H9 (cell line): ENCODE measurements around the gene PLEKHM3. TPM values are rescaled to one million over a fixed set of nuclear protein-coding genes. Genes with fewer than 3 reads are reported as not detected.

ENCODE experiments used
- DNase-seq: peaks from one replicate; pipeline ENCODE4 v3.0.0-alpha.2; 2017
- H2AFZ ChIP-seq: one replicate; pipeline ENCODE4 v1.6.1; 2013; ENCODE audit warnings: mild to moderate bottlenecking, low read length, control low read depth, moderate library complexity
- H2AK5ac ChIP-seq: 2 replicates; pipeline ENCODE4 v1.6.1; 2013; ENCODE audit warnings: low read length, control low read depth, mixed read lengths; ENCODE audit not compliant: insufficient read length
- H2BK120ac ChIP-seq: one replicate; pipeline ENCODE4 v1.6.1; 2013; ENCODE audit warnings: low read depth, mild to moderate bottlenecking, low read length, control low read depth, inconsistent platforms; ENCODE audit not compliant: poor library complexity, severe bottlenecking
- H2BK12ac ChIP-seq: 2 replicates; pipeline ENCODE4 v1.6.1; 2013; ENCODE audit warnings: low read length, control low read depth, mixed read lengths, low read depth; ENCODE audit not compliant: insufficient read length
- H2BK15ac ChIP-seq: 2 replicates; pipeline ENCODE4 v1.6.1; 2013; ENCODE audit warnings: low read depth, low read length, control low read depth
- H2BK20ac ChIP-seq: one replicate; pipeline ENCODE4 v1.6.1; 2013; ENCODE audit warnings: low read depth, mild to moderate bottlenecking, low read length, control low read depth, inconsistent platforms; ENCODE audit not compliant: poor library complexity, severe bottlenecking
- H2BK5ac ChIP-seq: 2 replicates; pipeline ENCODE4 v1.6.1; 2013; ENCODE audit warnings: low read length, control low read depth, mixed read lengths; ENCODE audit not compliant: insufficient read length
- H3K14ac ChIP-seq: 2 replicates; pipeline ENCODE4 v1.6.1; 2013; ENCODE audit warnings: low read length, control low read depth; ENCODE audit not compliant: insufficient read depth
- H3K18ac ChIP-seq: 2 replicates; pipeline ENCODE4 v1.6.1; 2013; ENCODE audit warnings: low read depth, mild to moderate bottlenecking, mixed read lengths, low read length, control low read depth; ENCODE audit not compliant: insufficient read length
- H3K23ac ChIP-seq: 2 replicates; pipeline ENCODE4 v1.6.1; 2013; ENCODE audit warnings: low read length, control low read depth, mixed read lengths, low read depth; ENCODE audit not compliant: insufficient read length
- H3K23me2 ChIP-seq: 2 replicates; pipeline ENCODE4 v1.6.1; 2013; ENCODE audit warnings: low read depth, mild to moderate bottlenecking, mixed read lengths, low read length, control low read depth; ENCODE audit not compliant: insufficient read length, poor library complexity, severe bottlenecking
- H3K27ac ChIP-seq: 2 replicates; pipeline ENCODE4 v1.5.1; 2013; ENCODE audit warnings: low read length, control low read depth, mixed read lengths, low read depth; ENCODE audit not compliant: insufficient read length
- H3K27me3 ChIP-seq: 2 replicates; pipeline ENCODE4 v1.6.1; 2013; ENCODE audit warnings: low read length, control low read depth, inconsistent platforms; ENCODE audit not compliant: insufficient read depth
- H3K4ac ChIP-seq: 2 replicates; pipeline ENCODE4 v1.6.1; 2013; ENCODE audit warnings: low read depth, mild to moderate bottlenecking, control low read depth, inconsistent platforms, low read length, moderate library complexity
- H3K4me1 ChIP-seq: 2 replicates; pipeline ENCODE4 v1.6.1; 2013; ENCODE audit warnings: low read length, control low read depth, inconsistent platforms; ENCODE audit not compliant: insufficient read depth
- H3K4me2 ChIP-seq: 2 replicates; pipeline ENCODE4 v1.6.1; 2013; ENCODE audit warnings: low read length, control low read depth, mixed read lengths; ENCODE audit not compliant: insufficient read length, insufficient read depth
- H3K56ac ChIP-seq: 2 replicates; pipeline ENCODE4 v1.6.1; 2013; ENCODE audit warnings: low read depth, mild to moderate bottlenecking, mixed read lengths, low read length, control low read depth; ENCODE audit not compliant: insufficient read length
- H3K79me1 ChIP-seq: 2 replicates; pipeline ENCODE4 v1.6.1; 2013; ENCODE audit warnings: low read depth, mild to moderate bottlenecking, moderate library complexity, low read length, control low read depth, inconsistent platforms; ENCODE audit not compliant: insufficient read depth, poor library complexity, severe bottlenecking
- H3K79me2 ChIP-seq: 2 replicates; pipeline ENCODE4 v1.6.1; 2013; ENCODE audit warnings: low read length, control low read depth, inconsistent platforms; ENCODE audit not compliant: insufficient read depth
- H3K9ac ChIP-seq: 2 replicates; pipeline ENCODE4 v1.6.1; 2013; ENCODE audit warnings: low read length, control low read depth, mixed read lengths; ENCODE audit not compliant: insufficient read length; ENCODE audit errors: extremely low read depth
- H3K9me3 ChIP-seq: one replicate; pipeline ENCODE4 v1.6.1; 2013; ENCODE audit warnings: low read depth, low read length, inconsistent platforms; ENCODE audit not compliant: control insufficient read depth
- H3T11ph ChIP-seq: one replicate; pipeline ENCODE4 v1.6.1; 2013; ENCODE audit warnings: mild to moderate bottlenecking, low read length, control low read depth, inconsistent platforms
- H4K20me1 ChIP-seq: one replicate; pipeline ENCODE4 v1.6.1; 2013; ENCODE audit not compliant: control insufficient read depth, insufficient read length, insufficient read depth
- H4K5ac ChIP-seq: 2 replicates; pipeline ENCODE4 v1.6.1; 2013; ENCODE audit warnings: low read depth, mild to moderate bottlenecking, mixed read lengths, low read length, control low read depth; ENCODE audit not compliant: insufficient read length
- H4K8ac ChIP-seq: replicated peaks from 2 replicates; pipeline ENCODE4 v1.6.1; 2013; ENCODE audit warnings: low read length, control low read depth, mixed read lengths, low read depth; ENCODE audit not compliant: insufficient read length
- H4K91ac ChIP-seq: 2 replicates; pipeline ENCODE4 v1.6.1; 2013; ENCODE audit warnings: low read depth, mild to moderate bottlenecking, moderate library complexity, mixed read lengths, low read length, control low read depth; ENCODE audit not compliant: insufficient read length
- H3K27ac Mint-ChIP-seq, 3 experiments: 2 replicates in 2 of 3; 3 replicates in 1 of 3; pipeline ENCODE4 v1.8.0; 2020 to 2021; ENCODE audit warnings: mixed read lengths in 3 of 3, mild to moderate bottlenecking in 1 of 3, moderate library complexity in 1 of 3
- H3K27me3 Mint-ChIP-seq: 2 replicates; pipeline ENCODE4 v1.8.0; 2021; ENCODE audit warnings: low read depth, mild to moderate bottlenecking, moderate library complexity, mixed read lengths
- H3K36me3 Mint-ChIP-seq, 3 experiments: 2 replicates in 2 of 3; 3 replicates in 1 of 3; pipeline ENCODE4 v1.8.0; 2020 to 2021; ENCODE audit warnings: low read depth in 3 of 3, mixed read lengths in 3 of 3; ENCODE audit not compliant: insufficient read depth in 1 of 3
- H3K4me1 Mint-ChIP-seq, 2 experiments: 2 replicates each; pipeline ENCODE4 v1.8.0; 2020; ENCODE audit warnings: mixed read lengths in 2 of 2
- H3K4me3 Mint-ChIP-seq, 2 experiments: 2 replicates in 1 of 2; 3 replicates in 1 of 2; pipeline ENCODE4 v1.8.0; 2020 to 2021; ENCODE audit warnings: mild to moderate bottlenecking in 2 of 2, mixed read lengths in 2 of 2, moderate library complexity in 1 of 2
- H3K9me3 Mint-ChIP-seq, 2 experiments: 2 replicates in 1 of 2; 3 replicates in 1 of 2; pipeline ENCODE4 v1.8.0; 2020; ENCODE audit warnings: mild to moderate bottlenecking in 2 of 2, mixed read lengths in 2 of 2, moderate library complexity in 1 of 2
- WGBS: extraction: QIAGEN DNeasy Blood & Tissue Kit; methylation state at CpG from one replicate; pipeline ENCODE4 v1.1.7; 2013; ENCODE audit warnings: missing lambda C conversion rate, low lambda C conversion rate, mixed read lengths; ENCODE audit not compliant: insufficient read length; ENCODE audit errors: extremely low coverage; 5-methylcytosine and 5-hydroxymethylcytosine counted together
- total RNA-seq: library from RNA; stranded (reverse); gene quantifications from 2 replicates; pipeline ENCODE4 v1.2.1, GENCODE V29; 2021
- TF ChIP-seq, protein P1 (sequence below): fragments of 200-600 bp; sonication (generic); conservative IDR thresholded peaks from 3 replicates; pipeline ENCODE4 v1.8.0; 2021; ENCODE audit warnings: antibody characterized with exemption, mild to moderate bottlenecking

Gene PLEKHM3
- total RNA-seq, 1 experiment from 2014 or later: 7.5 TPM

GRCh38 chr2:207825978-207826377 lies 199.3 kb downstream of the PLEKHM3 start:
- Histone ChIP-seq H3K9ac (no peak overlapping the region), H3K56ac (no peak overlapping the region), H3K14ac (no peak overlapping the region), H4K91ac (no peak overlapping the region), H3K4me1 (no peaks in the 10 kb centered on the region), H2BK12ac (no peak overlapping the region), H2AFZ (no peak overlapping the region), H3K18ac (no peak overlapping the region), H2BK20ac (no peak overlapping the region), H3K79me1 (no peaks in the 10 kb centered on the region), H3K23ac (no peak overlapping the region), H2BK120ac (no peak overlapping the region), H3K4me2 (no peak overlapping the region), H4K20me1 (no peaks in the 10 kb centered on the region), H4K8ac (no peak overlapping the region), H2BK5ac (no peak overlapping the region), H2AK5ac (no peak overlapping the region), H3T11ph (no peak overlapping the region), H3K27ac (no peak overlapping the region), H2BK15ac (no peak overlapping the region), H3K9me3 (no peaks in the 10 kb centered on the region), H3K23me2 (no peaks in the 10 kb centered on the region), H3K79me2 (no peaks in the 10 kb centered on the region), H3K4ac (no peak overlapping the region), H3K27me3 (no peaks in the 10 kb centered on the region), H4K5ac (no peak overlapping the region)
- no CpG with 5 or more reads among the region's 4 CpGs for WGBS
- no peaks in the 10 kb centered on the region for H3K9me3 Mint-ChIP-seq
- H3K36me3 Mint-ChIP-seq: no peaks in the 10 kb centered on the region
- H3K4me1 Mint-ChIP-seq: peaks cover 6 to 10% of the 10 kb centered on the region in 2 experiments; a peak in 3 of 4 replicates
- TF ChIP-seq, protein P1, sequence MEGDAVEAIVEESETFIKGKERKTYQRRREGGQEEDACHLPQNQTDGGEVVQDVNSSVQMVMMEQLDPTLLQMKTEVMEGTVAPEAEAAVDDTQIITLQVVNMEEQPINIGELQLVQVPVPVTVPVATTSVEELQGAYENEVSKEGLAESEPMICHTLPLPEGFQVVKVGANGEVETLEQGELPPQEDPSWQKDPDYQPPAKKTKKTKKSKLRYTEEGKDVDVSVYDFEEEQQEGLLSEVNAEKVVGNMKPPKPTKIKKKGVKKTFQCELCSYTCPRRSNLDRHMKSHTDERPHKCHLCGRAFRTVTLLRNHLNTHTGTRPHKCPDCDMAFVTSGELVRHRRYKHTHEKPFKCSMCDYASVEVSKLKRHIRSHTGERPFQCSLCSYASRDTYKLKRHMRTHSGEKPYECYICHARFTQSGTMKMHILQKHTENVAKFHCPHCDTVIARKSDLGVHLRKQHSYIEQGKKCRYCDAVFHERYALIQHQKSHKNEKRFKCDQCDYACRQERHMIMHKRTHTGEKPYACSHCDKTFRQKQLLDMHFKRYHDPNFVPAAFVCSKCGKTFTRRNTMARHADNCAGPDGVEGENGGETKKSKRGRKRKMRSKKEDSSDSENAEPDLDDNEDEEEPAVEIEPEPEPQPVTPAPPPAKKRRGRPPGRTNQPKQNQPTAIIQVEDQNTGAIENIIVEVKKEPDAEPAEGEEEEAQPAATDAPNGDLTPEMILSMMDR: no peak
- DNase-seq: no peak
- H3K27me3 Mint-ChIP-seq: no peaks in the 10 kb centered on the region
- H3K27ac Mint-ChIP-seq: peak overlapping the region in 1 of 3 experiments; percentile 47; a peak in 1 of 7 replicates
- no peak overlapping the region for H3K4me3 Mint-ChIP-seq
